HepG2 (cell line): Measurements from ENCODE around the gene GAL3ST2.

Source experiments
- ASH2L ChIP-seq: fragments of 300-600, 200-600 bp; sonication (generic); IDR thresholded peaks from 2 replicates; pipeline ENCODE4 v1.7.0; 2017; ENCODE audit warnings: low read depth, mild to moderate bottlenecking, moderate library complexity, mixed read lengths, low read length; ENCODE audit not compliant: insufficient read length
- CEBPB ChIP-seq: IDR thresholded peaks from 2 replicates; pipeline ENCODE4 v1.6.1; 2011; ENCODE audit warnings: low read depth, low read length, improper control_type of control experiment, borderline replicate concordance
- FOXM1 ChIP-seq: sonication (generic); formaldehyde crosslinking; IDR thresholded peaks from 2 replicates; pipeline ENCODE4 v1.5.0; 2020; ENCODE audit warnings: missing genetic modification reagents
- GTF2F1 ChIP-seq: fragments of 150-350 bp; IDR thresholded peaks from 2 replicates; pipeline ENCODE4 v1.6.1; 2014; ENCODE audit warnings: low read length
- KMT2A ChIP-seq: sonication (generic); formaldehyde crosslinking; IDR thresholded peaks from 2 replicates; pipeline ENCODE4 v1.4.0; 2020; ENCODE audit warnings: missing genetic modification reagents
- MAFF ChIP-seq: IDR thresholded peaks from 2 replicates; pipeline ENCODE4 v1.6.1; 2011; ENCODE audit warnings: low read depth, low read length, improper control_type of control experiment
- MXD4 ChIP-seq: IDR thresholded peaks from 2 replicates; pipeline ENCODE4 v1.6.1; 2016; ENCODE audit warnings: mild to moderate bottlenecking, missing biosample characterization, missing genetic modification reagents
- ZNF12 ChIP-seq: sonication (generic); formaldehyde crosslinking; IDR thresholded peaks from 2 replicates; pipeline ENCODE4 v1.5.0; 2020; ENCODE audit warnings: missing genetic modification reagents
- ZNF558 ChIP-seq: sonication (generic); formaldehyde crosslinking; IDR thresholded peaks from 2 replicates; pipeline ENCODE4 v1.9.0; 2022; ENCODE audit warnings: mild to moderate bottlenecking, missing genetic modification reagents, borderline replicate concordance
- TF ChIP-seq, protein P1 (sequence below): sonication (generic); formaldehyde crosslinking; IDR thresholded peaks from 2 replicates; pipeline ENCODE4 v1.5.1; 2020; ENCODE audit warnings: mild to moderate bottlenecking, missing genetic modification reagents, moderate library complexity
- TF ChIP-seq, protein P2 (sequence below): sonication (generic); formaldehyde crosslinking; IDR thresholded peaks from 2 replicates; pipeline ENCODE4 v1.5.0; 2020; ENCODE audit warnings: mild to moderate bottlenecking, missing genetic modification reagents, moderate library complexity

DNA sequence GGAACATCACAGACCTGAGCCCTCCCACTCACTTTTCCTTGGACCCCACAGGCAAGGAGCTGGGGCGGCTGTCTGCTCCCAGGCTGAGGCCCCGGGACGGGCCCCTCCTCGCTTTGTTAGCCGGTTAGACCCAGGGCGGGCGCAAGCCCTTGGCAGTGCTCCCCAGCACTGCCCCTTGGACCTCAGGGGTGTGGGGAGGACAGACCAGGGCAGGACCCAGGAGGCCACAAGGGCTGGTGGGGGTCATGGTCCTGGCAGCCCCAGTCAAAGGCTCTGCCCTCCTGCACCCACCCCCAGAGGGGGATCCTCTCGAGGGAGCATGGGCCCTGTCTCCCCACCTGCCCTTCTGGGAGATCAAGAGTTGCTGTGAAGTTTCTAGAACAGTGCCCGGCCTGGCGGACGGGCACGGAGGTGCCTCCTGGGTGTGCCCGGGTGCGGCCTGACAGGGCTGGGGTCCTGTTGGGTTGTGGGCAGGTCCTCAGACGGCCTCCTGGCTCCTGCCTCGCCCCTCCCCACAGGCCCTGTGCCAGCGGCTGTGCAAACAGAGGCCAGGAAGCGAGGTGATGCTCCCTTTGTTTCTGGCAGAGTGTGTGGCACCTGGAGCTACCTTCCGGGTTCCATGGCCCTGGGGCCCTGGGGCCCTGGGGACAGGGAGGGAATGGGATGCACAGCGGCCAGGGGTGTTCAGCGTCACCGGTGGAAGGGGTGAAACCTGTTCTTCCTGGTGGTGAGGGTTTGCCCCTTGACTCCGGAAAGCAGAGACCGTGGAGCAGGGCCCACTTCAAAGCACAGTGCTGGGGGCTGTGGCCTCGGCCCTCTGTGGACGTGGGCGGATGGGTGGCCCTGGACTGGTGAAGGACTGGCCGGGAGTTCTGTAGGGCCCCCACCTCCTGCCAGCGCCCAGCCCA lies 2.9 kb upstream of the GAL3ST2 start:
- TF ChIP-seq GTF2F1, result no peak
- no peak; the same call in 1 of the 2 replicates for TF ChIP-seq KMT2A (CRISPR knock-in tag)
- no peak for TF ChIP-seq FOXM1 (CRISPR knock-in tag)
- TF ChIP-seq, protein P1, sequence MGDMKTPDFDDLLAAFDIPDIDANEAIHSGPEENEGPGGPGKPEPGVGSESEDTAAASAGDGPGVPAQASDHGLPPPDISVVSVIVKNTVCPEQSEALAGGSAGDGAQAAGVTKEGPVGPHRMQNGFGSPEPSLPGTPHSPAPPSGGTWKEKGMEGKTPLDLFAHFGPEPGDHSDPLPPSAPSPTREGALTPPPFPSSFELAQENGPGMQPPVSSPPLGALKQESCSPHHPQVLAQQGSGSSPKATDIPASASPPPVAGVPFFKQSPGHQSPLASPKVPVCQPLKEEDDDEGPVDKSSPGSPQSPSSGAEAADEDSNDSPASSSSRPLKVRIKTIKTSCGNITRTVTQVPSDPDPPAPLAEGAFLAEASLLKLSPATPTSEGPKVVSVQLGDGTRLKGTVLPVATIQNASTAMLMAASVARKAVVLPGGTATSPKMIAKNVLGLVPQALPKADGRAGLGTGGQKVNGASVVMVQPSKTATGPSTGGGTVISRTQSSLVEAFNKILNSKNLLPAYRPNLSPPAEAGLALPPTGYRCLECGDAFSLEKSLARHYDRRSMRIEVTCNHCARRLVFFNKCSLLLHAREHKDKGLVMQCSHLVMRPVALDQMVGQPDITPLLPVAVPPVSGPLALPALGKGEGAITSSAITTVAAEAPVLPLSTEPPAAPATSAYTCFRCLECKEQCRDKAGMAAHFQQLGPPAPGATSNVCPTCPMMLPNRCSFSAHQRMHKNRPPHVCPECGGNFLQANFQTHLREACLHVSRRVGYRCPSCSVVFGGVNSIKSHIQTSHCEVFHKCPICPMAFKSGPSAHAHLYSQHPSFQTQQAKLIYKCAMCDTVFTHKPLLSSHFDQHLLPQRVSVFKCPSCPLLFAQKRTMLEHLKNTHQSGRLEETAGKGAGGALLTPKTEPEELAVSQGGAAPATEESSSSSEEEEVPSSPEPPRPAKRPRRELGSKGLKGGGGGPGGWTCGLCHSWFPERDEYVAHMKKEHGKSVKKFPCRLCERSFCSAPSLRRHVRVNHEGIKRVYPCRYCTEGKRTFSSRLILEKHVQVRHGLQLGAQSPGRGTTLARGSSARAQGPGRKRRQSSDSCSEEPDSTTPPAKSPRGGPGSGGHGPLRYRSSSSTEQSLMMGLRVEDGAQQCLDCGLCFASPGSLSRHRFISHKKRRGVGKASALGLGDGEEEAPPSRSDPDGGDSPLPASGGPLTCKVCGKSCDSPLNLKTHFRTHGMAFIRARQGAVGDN (CRISPR knock-in tag), result peak; percentile 69
- TF ChIP-seq, protein P2, sequence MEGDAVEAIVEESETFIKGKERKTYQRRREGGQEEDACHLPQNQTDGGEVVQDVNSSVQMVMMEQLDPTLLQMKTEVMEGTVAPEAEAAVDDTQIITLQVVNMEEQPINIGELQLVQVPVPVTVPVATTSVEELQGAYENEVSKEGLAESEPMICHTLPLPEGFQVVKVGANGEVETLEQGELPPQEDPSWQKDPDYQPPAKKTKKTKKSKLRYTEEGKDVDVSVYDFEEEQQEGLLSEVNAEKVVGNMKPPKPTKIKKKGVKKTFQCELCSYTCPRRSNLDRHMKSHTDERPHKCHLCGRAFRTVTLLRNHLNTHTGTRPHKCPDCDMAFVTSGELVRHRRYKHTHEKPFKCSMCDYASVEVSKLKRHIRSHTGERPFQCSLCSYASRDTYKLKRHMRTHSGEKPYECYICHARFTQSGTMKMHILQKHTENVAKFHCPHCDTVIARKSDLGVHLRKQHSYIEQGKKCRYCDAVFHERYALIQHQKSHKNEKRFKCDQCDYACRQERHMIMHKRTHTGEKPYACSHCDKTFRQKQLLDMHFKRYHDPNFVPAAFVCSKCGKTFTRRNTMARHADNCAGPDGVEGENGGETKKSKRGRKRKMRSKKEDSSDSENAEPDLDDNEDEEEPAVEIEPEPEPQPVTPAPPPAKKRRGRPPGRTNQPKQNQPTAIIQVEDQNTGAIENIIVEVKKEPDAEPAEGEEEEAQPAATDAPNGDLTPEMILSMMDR (CRISPR knock-in tag), result no peak; the same call in 1 of the 2 replicates
- no peak; the same call in 1 of the 2 replicates for TF ChIP-seq ZNF12 (CRISPR knock-in tag)
- TF ChIP-seq ASH2L, result no peak
- TF ChIP-seq ZNF558, result peak; percentile 74; the same call in 1 of the 2 replicates
- no peak for TF ChIP-seq CEBPB
- TF ChIP-seq MXD4 (CRISPR knock-in tag), result peak; percentile 18; the same call in 1 of the 2 replicates
- TF ChIP-seq MAFF, result no peak
